SK-N-SH (cell line): Measurements from ENCODE around the gene PDGFRB.

Source experiments
- GABPA ChIP-seq: IDR thresholded peaks from 2 replicates; pipeline ENCODE4 v1.4.0; 2012; ENCODE audit warnings: low read depth, mild to moderate bottlenecking
- GATA2 ChIP-seq: sonication (generic); formaldehyde crosslinking; IDR thresholded peaks from 2 replicates; pipeline ENCODE4 v1.5.0; 2020; ENCODE audit warnings: mild to moderate bottlenecking, missing genetic modification reagents
- POLR2AphosphoS5 ChIP-seq: IDR thresholded peaks from 2 replicates; pipeline ENCODE4 v1.6.1; 2012; ENCODE audit warnings: low read depth, low read length
- SMC3 ChIP-seq: IDR thresholded peaks from 2 replicates; pipeline ENCODE4 v1.6.1; 2012; ENCODE audit warnings: low read depth, low read length, improper control_type of control experiment
- TF ChIP-seq, protein P1 (sequence below): fragments of 200-600 bp; sonication (generic); IDR thresholded peaks from 2 replicates; pipeline ENCODE4 v1.6.1; 2017; ENCODE audit warnings: antibody characterized with exemption, mild to moderate bottlenecking, moderate library complexity

DNA sequence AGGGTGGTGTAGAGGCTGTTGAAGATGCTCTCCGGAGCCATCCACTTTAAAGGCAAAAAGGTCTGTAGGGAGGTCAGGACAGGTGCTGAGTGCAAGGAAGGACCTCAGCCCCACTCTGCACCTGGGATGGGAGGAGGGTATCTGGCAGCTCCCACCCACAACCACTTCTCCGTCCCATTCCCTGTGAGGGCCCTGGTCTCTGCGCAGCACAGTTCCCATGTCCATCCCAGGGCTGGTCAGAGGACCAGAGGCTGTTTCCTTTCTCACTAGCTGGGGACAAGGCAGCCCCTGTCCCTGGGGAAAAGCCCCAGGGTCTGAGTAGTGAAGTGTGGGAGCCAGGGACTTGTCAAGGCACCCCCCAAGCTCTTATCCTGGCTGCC, 35.6 kb downstream of the PDGFRB start:
- TF ChIP-seq GABPA, result no peak
- TF ChIP-seq GATA2 (CRISPR knock-in tag), result no peak
- TF ChIP-seq POLR2AphosphoS5, result no peak
- TF ChIP-seq, protein P1, sequence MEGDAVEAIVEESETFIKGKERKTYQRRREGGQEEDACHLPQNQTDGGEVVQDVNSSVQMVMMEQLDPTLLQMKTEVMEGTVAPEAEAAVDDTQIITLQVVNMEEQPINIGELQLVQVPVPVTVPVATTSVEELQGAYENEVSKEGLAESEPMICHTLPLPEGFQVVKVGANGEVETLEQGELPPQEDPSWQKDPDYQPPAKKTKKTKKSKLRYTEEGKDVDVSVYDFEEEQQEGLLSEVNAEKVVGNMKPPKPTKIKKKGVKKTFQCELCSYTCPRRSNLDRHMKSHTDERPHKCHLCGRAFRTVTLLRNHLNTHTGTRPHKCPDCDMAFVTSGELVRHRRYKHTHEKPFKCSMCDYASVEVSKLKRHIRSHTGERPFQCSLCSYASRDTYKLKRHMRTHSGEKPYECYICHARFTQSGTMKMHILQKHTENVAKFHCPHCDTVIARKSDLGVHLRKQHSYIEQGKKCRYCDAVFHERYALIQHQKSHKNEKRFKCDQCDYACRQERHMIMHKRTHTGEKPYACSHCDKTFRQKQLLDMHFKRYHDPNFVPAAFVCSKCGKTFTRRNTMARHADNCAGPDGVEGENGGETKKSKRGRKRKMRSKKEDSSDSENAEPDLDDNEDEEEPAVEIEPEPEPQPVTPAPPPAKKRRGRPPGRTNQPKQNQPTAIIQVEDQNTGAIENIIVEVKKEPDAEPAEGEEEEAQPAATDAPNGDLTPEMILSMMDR, result no peak
- no peak for TF ChIP-seq SMC3
